Ovary (tissue), 9 donors: ENCODE results near the gene OR51S1. TPM values are rescaled to one million over a fixed set of nuclear protein-coding genes. Genes with fewer than 3 reads are reported as not detected.

Experiments
- DNase-seq, 5 donors: peaks; one replicate each; pipeline ENCODE4 v3.0.0-alpha.2; 2019 to 2020
- H3K27ac ChIP-seq, 2 donors: fragments of 200-600 bp; one replicate each; pipeline versions ENCODE4 v1.5.1 to v1.8.0; 2019 to 2022
- H3K27me3 ChIP-seq: fragments of 200-600 bp; one replicate; pipeline ENCODE4 v1.8.0; 2022
- H3K36me3 ChIP-seq: fragments of 200-600 bp; sonication (generic); one replicate; pipeline ENCODE4 v1.5.1; 2019
- H3K4me1 ChIP-seq: one replicate; pipeline ENCODE4 v1.8.1; 2013; ENCODE audit warnings: mild to moderate bottlenecking, moderate library complexity; ENCODE audit not compliant: insufficient read depth
- H3K4me3 ChIP-seq: fragments of 200-600 bp; sonication (generic); one replicate; pipeline ENCODE4 v1.5.1; 2017
- H3K9me3 ChIP-seq, 2 donors: fragments of 200-600 bp in 1 of 2; sonication (generic) in 1 of 2; one replicate each; pipeline versions ENCODE4 v1.5.1 to v1.8.1; 2013 to 2019; ENCODE audit warnings: mild to moderate bottlenecking in 1 of 2, moderate library complexity in 1 of 2
- EP300 ChIP-seq: sonication (generic); formaldehyde crosslinking; IDR thresholded peaks from one replicate; pipeline ENCODE4 v1.6.1; 2017; ENCODE audit warnings: antibody characterized with exemption
- POLR2A ChIP-seq: fragments of 450-650 bp; IDR thresholded peaks from one replicate; pipeline ENCODE4 v1.6.1; 2017; ENCODE audit warnings: antibody characterized with exemption, mild to moderate bottlenecking, moderate library complexity
- WGBS, 3 donors: extraction: QIAGEN DNeasy Blood & Tissue Kit in 1 of 3; methylation state at CpG; one replicate each; pipeline versions ENCODE4 v1.1.5 to v1.1.7; 2013 to 2017; 5-methylcytosine and 5-hydroxymethylcytosine counted together
- intact Hi-C, 4 donors: fragments of 100-400 bp; cut with DNase I; formaldehyde crosslinking; loops; one replicate each; pipeline versions ENCODE4 v1.11.0 to v1.15.1; 2022 to 2023
- polyA plus RNA-seq, 2 donors: library from polyadenylated mRNA; stranded (reverse); fragments of 200-250 nt in 1 of 2; fragments of 350-450 nt in 1 of 2; fragmentation: Illumina TruSeq in 1 of 2; extraction: RNeasy Lipid Tissue Mini Kit (QIAGEN cat#74804) in 1 of 2; gene quantifications; one replicate each; pipeline ENCODE4 v1.2.3, GENCODE V29; 2013 to 2014
- total RNA-seq, 7 donors: library from RNA; depleted of rRNA in 2 of 7; stranded (reverse); fragments of >200 nt in 2 of 7; fragmentation: NEBNext Ultra II Directional in 3 of 7; extraction: Animal tissue kit (Norgen Biotek cat#: 25700) in 3 of 7; gene quantifications; one replicate each; pipeline versions ENCODE4 v1.1.0 to v1.2.4, GENCODE V29; 2016 to 2023
- TF ChIP-seq, protein P1 (sequence below), 3 donors: fragments of 450-650 bp in 2 of 3; fragments of 200-600 bp in 1 of 3; IDR thresholded peaks; one replicate each; pipeline versions ENCODE4 v1.5.1 to v1.8.0; 2016 to 2022; ENCODE audit warnings: antibody characterized with exemption in 3 of 3, mild to moderate bottlenecking in 1 of 3
- donor health status: DM: no; HTN: no; CAD: no; lungs with moderate emphysema.
- donor health status: DM: no; HTN: no; CAD: no.
- donor health status: Bipolar disorder and iron deficiency.
- donor health status: DM: yes; HTN: yes; CAD: no.
- donor health status: DM: no; HTN: no; CAD: no.
- donor health status: DM: yes; HTN: yes; CAD: no.

OR51S1 gene
- total and polyA plus RNA-seq, 9 donors: not detected

DNA sequence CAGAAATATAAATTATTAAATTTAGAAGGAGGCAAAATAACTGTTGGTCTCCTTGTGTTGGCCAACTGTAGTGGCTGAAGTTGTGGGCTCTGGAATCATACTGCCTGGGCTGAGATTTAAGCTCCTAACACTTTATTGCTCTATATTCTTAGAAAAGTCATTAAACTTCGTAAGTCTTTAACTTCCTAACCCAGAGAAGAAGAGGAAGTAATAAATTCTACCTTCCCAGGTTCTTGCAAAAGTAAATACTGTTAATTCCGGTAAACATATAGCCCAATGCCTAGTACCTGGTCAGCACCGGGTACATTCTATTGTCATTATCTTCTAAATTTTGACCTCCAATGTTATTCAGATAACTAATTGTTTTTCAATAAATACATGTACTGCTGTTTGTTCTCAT, 37.2 kb upstream of the OR51S1 start:
- no peak for DNase-seq
- Histone ChIP-seq H3K4me3 (no peak overlapping the region), H3K4me1 (no peaks in the 10 kb centered on the region), H3K27me3 (no peaks in the 10 kb centered on the region), H3K27ac (no peak overlapping the region), H3K36me3 (no peaks in the 10 kb centered on the region), H3K9me3 (no peaks in the 10 kb centered on the region)
- intact Hi-C loops: no loop called here
- 68 to 77% (median 71%) methylated on average over 3 of the region's 3 CpGs for WGBS, 3 donors
- TF ChIP-seq EP300: no peak
- no peak for TF ChIP-seq POLR2A
- TF ChIP-seq, protein P1, sequence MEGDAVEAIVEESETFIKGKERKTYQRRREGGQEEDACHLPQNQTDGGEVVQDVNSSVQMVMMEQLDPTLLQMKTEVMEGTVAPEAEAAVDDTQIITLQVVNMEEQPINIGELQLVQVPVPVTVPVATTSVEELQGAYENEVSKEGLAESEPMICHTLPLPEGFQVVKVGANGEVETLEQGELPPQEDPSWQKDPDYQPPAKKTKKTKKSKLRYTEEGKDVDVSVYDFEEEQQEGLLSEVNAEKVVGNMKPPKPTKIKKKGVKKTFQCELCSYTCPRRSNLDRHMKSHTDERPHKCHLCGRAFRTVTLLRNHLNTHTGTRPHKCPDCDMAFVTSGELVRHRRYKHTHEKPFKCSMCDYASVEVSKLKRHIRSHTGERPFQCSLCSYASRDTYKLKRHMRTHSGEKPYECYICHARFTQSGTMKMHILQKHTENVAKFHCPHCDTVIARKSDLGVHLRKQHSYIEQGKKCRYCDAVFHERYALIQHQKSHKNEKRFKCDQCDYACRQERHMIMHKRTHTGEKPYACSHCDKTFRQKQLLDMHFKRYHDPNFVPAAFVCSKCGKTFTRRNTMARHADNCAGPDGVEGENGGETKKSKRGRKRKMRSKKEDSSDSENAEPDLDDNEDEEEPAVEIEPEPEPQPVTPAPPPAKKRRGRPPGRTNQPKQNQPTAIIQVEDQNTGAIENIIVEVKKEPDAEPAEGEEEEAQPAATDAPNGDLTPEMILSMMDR (IDR thresholded peaks at IDR 0.05): no peak

DNA sequence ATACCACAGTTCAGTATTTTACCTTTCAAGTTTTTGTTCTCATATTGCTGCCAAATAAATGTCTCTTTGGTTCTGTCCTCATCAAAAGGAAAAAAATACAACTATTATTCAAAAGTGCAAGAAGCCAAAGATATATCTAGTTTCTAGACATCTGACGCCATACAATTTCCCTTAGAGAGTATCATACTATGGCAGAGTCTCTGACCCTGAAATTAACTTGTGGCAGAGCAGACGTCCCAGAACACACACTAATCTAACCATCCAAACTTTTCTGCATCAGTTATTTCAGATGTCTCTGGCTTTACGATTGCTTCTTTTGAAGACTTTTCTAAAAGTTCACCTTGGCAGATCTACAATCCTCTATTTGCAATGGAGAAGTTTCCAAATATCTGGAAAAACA, 35.4 kb upstream of the OR51S1 start:
- H3K36me3 ChIP-seq: no peaks in the 10 kb centered on the region
- no peak for DNase-seq
- TF ChIP-seq, protein P1 (IDR thresholded peaks at IDR 0.05): no peak
- no peak for TF ChIP-seq POLR2A
- H3K4me1 ChIP-seq: no peaks in the 10 kb centered on the region
- no peaks in the 10 kb centered on the region for H3K9me3 ChIP-seq
- H3K27ac ChIP-seq: no peak overlapping the region
- no peaks in the 10 kb centered on the region for H3K27me3 ChIP-seq
- no peak overlapping the region for H3K4me3 ChIP-seq
- intact Hi-C loops: no loop called here
- 55 to 65% (median 61%) methylated on average over 3 of the region's 3 CpGs for WGBS, 3 donors

DNA sequence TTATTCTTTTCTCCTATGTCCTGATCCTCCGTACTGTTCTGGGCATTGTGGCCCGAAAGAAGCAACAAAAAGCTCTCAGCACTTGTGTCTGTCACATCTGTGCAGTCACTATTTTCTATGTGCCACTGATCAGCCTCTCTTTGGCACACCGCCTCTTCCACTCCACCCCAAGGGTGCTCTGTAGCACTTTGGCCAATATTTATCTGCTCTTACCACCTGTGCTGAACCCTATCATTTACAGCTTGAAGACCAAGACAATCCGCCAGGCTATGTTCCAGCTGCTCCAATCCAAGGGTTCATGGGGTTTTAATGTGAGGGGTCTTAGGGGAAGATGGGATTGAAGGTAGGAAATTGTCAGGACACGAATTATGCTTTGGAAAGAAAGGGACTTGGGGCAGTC, 33.5 kb upstream of the OR51S1 start:
- Histone ChIP-seq H3K27ac (no peak overlapping the region), H3K36me3 (no peaks in the 10 kb centered on the region), H3K4me3 (no peak overlapping the region), H3K4me1 (no peaks in the 10 kb centered on the region), H3K9me3 (no peaks in the 10 kb centered on the region), H3K27me3 (no peaks in the 10 kb centered on the region)
- intact Hi-C loops: no loop called here
- no peak for DNase-seq
- TF ChIP-seq POLR2A (no peak), EP300 (no peak)
- TF ChIP-seq, protein P1 (IDR thresholded peaks at IDR 0.05): no peak
- WGBS, 3 donors: 81 to 84% (median 83%) methylated on average over 5 of the region's 5 CpGs

DNA sequence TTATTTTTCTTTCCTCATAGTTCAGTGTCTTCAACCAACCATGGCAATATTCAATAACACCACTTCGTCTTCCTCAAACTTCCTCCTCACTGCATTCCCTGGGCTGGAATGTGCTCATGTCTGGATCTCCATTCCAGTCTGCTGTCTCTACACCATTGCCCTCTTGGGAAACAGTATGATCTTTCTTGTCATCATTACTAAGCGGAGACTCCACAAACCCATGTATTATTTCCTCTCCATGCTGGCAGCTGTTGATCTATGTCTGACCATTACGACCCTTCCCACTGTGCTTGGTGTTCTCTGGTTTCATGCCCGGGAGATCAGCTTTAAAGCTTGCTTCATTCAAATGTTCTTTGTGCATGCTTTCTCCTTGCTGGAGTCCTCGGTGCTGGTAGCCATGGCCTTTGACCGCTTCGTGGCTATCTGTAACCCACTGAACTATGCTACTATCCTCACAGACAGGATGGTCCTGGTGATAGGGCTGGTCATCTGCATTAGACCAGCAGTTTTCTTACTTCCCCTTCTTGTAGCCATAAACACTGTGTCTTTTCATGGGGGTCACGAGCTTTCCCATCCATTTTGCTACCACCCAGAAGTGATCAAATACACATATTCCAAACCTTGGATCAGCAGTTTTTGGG, 33.0 kb upstream of the OR51S1 start, which contains the start of gene OR51T1:
Gene OR51T1, plus strand, starts transcription at position 41 of the 641 bp plus-strand sequence. Its CDS starts 0 bp downstream, at position 41.
- TF ChIP-seq POLR2A (no peak), EP300 (no peak)
- no peaks in the 10 kb centered on the region for H3K9me3 ChIP-seq
- intact Hi-C loops: no loop called here
- H3K4me1 ChIP-seq: no peaks in the 10 kb centered on the region
- DNase-seq: no peak
- H3K27ac ChIP-seq: no peak within 1 kb of the TSS
- WGBS, 3 donors: 65 to 67% (median 67%) methylated on average over 8 of the region's 8 CpGs
- H3K36me3 ChIP-seq: no peaks in the 10 kb centered on the region
- H3K27me3 ChIP-seq: no peaks in the 10 kb centered on the region
- no peak within 1 kb of the TSS for H3K4me3 ChIP-seq

DNA sequence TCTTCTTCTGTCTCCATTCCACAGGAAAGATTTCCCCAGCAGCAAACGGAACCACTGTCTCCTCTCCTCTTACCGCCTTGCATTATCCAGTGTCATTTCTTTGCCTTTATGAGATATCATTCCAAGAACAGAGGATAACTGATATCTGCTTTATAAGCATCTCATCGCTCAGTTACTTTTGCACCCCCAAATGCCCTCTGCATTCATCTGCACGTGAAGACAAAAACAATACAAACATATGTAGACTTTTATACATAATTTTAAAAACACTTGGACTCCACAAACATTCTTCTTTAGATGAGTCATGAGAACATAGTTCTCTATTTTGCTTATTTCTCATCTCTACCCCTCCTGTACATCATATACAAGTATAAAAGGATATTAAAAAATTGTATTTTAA, 32.2 kb upstream of the OR51S1 start:
- intact Hi-C loops: no loop called here
- no peak for DNase-seq

More for the DNA sequence above, 32.2 kb upstream of the OR51S1 start:
- no peaks in the 10 kb centered on the region for H3K4me1 ChIP-seq
- TF ChIP-seq EP300: no peak
- TF ChIP-seq, protein P1 (IDR thresholded peaks at IDR 0.05): no peak
- TF ChIP-seq POLR2A: no peak
- H3K4me3 ChIP-seq: no peak overlapping the region
- H3K27ac ChIP-seq: no peak overlapping the region
- no peaks in the 10 kb centered on the region for H3K9me3 ChIP-seq
- H3K27me3 ChIP-seq: no peaks in the 10 kb centered on the region
- 59 to 73% (median 69%) methylated on average over 4 of the region's 4 CpGs for WGBS, 3 donors
- no peaks in the 10 kb centered on the region for H3K36me3 ChIP-seq
